Activated T-cell treated with anti-CD3 and anti-CD28 coated beads, Interleukin-2, amount 50 U/mL, for 4 hours (primary cell): ENCODE measurements around the gene PACSIN1. TPM values are rescaled to one million over a fixed set of nuclear protein-coding genes. Genes with fewer than 3 reads are reported as not detected.

ENCODE experiments used
- ATAC-seq, 2 donors: fragments of 200-7000 bp; cut with Tn5 transposase; one replicate each; pipeline ENCODE4 v1.10.0; 2021
- DNase-seq: peaks from one replicate; pipeline ENCODE4 v3.0.0-alpha.2; 2020
- H3K27me3 Mint-ChIP-seq: one replicate; pipeline ENCODE4 v1.8.0; 2021; ENCODE audit warnings: low read depth, mixed read lengths
- H3K36me3 Mint-ChIP-seq: one replicate; pipeline ENCODE4 v1.8.0; 2022; ENCODE audit warnings: mixed read lengths; ENCODE audit not compliant: insufficient read depth
- H3K4me1 Mint-ChIP-seq: one replicate; pipeline ENCODE4 v1.8.0; 2021; ENCODE audit warnings: low read depth, mixed read lengths
- H3K4me3 Mint-ChIP-seq: one replicate; pipeline ENCODE4 v1.8.0; 2021; ENCODE audit warnings: mild to moderate bottlenecking, moderate library complexity, mixed read lengths
- H3K9me3 Mint-ChIP-seq: one replicate; pipeline ENCODE4 v1.8.0; 2021; ENCODE audit warnings: mixed read lengths
- total RNA-seq, 3 donors: library from RNA; stranded (reverse); gene quantifications; one replicate each; pipeline ENCODE4 v1.2.1, GENCODE V29; 2021

PACSIN1 gene
- total RNA-seq, 3 donors from 2014 or later: 0.05 TPM; not detected in 2

DNA sequence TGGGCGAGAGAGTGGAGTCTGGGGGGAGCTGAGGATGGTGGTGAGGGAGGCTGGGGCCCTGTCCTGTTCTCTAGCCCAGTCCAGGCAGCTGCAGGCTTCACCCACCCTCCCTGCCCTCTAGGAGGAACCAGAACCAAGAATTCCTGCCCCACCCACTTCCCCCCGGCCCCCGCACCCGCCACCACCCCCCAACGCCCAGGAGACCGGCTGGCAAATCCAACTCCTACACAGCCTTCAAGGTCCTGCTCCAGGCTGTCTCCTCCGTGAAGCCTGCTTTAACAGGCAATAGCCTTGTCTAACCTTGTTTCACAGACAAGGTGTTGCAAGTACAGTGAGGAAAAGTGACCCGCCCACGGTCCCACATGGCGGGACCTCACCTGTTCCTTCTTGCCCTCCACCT is 87.9 kb downstream of the PACSIN1 start:
- H3K36me3 Mint-ChIP-seq: no peaks in the 10 kb centered on the region
- no peak overlapping the region for H3K4me3 Mint-ChIP-seq
- peaks cover 2% of the 10 kb centered on the region for H3K27me3 Mint-ChIP-seq
- no peaks in the 10 kb centered on the region for H3K9me3 Mint-ChIP-seq
- DNase-seq: no peak
- ATAC-seq: no peak
- H3K4me1 Mint-ChIP-seq: no peaks in the 10 kb centered on the region

DNA sequence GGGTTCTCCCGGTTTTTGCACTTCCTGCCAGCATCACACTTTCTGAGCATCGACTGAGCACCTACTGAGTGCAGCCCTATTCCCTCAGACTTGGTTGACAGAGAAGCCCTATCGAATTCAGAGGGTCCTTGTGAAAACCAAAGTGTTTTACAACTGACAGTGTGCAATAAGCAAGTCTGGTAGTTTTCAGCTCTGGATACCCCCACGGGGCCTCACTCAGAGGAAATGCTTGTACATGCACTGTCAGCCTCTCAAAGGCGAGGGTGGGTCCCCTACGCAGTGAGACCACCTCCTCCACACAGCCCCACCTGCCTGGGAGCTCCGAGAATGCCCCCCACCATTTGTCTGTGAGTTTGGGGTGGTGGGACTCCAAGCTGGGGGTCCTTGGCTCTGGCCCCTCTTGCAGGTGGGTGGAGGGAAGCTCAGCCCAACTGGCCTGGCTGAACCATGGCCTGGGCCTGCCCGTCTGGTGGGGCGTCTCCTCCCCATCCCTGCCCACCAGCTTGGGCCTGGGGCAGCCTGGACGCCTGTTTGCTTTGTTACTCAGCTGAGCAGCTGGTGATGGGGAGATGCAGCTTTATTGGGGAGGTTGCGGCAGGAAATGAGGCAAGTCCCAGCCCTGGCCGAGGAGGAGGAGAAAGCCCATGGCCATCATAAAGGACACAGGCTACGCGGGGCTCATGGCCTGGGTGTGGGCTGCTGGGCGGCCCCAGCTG is 88.6 kb downstream of the PACSIN1 start:
- H3K36me3 Mint-ChIP-seq: no peaks in the 10 kb centered on the region
- H3K4me1 Mint-ChIP-seq: no peaks in the 10 kb centered on the region
- ATAC-seq: no peak
- no peaks in the 10 kb centered on the region for H3K9me3 Mint-ChIP-seq
- H3K4me3 Mint-ChIP-seq: no peak overlapping the region
- peaks cover 2% of the 10 kb centered on the region for H3K27me3 Mint-ChIP-seq
- DNase-seq: no peak

DNA sequence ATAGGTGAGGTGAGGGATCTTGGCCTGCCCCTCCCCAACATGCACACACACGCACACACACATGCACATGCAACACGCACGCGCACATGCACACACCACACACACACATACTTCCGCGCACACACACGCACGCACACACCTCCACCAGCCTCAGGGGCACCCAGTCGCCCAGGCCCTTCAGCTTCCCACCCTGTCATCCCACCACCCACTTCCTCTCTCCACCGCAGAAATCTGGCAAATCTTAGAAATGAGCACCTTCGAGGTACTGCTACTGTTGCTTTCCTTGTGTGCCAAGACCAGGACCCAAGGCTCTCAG is 89.1 kb downstream of the PACSIN1 start:
- no peaks in the 10 kb centered on the region for H3K9me3 Mint-ChIP-seq

DNA sequence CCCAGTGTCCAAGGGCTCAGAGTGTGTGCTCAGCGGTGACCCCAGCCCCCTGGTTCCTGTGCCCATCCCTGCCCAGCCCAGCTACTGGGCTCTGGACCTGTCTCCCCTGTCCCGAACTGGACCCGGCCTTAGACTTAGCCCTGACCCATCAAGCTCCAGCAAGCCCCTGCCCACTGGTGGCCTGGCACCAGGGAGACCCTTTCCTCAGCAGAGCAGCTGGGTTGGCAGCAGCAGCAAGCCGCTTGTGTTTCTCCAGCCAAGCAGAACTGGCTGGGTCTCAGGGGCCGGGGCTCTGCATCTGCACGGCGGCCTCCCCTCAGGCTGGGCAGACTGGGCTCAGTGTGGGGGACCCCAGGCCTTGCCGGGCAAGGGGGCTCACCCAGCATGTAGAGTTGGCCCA is 89.5 kb downstream of the PACSIN1 start:
- no peaks in the 10 kb centered on the region for H3K4me1 Mint-ChIP-seq

More for the DNA sequence above, 89.1 kb downstream of the PACSIN1 start:
- H3K27me3 Mint-ChIP-seq: peaks cover 2% of the 10 kb centered on the region
- DNase-seq (no peak), ATAC-seq (no peak)
- no peak overlapping the region for H3K4me3 Mint-ChIP-seq
- H3K4me1 Mint-ChIP-seq: no peaks in the 10 kb centered on the region
- no peaks in the 10 kb centered on the region for H3K36me3 Mint-ChIP-seq

DNA sequence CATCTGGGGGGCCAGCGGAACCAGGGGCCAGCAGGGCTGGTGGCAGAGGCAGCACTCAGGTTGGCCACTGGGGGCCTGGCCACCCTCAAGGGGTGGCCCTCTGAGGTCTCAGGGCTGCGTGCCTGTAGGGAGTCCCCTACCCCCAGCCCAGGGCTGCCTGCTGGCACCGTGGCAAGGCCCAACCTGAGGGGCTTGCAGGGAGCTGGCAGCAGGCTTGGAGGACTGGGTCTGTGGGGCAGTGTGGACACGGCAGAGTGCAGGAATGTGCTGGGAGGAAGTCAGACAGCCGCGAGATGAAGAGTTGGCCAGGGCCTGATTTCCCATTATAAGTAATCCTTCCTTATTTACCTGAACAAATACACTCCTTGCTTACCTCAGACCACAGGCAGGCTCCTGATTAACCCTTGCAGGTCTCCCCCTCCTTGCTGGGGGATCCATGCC is 90.2 kb downstream of the PACSIN1 start, which contains the start of gene SPDEF:
Gene SPDEF, minus strand, starts transcription at position 299 of the 441 bp plus-strand sequence. CDS start 11,874 bp downstream, outside the sequence.
- no peak for ATAC-seq
- peaks cover 2% of the 10 kb centered on the region for H3K27me3 Mint-ChIP-seq
- DNase-seq: no peak
- H3K4me1 Mint-ChIP-seq: no peaks in the 10 kb centered on the region
- H3K36me3 Mint-ChIP-seq: no peaks in the 10 kb centered on the region
- no peaks in the 10 kb centered on the region for H3K9me3 Mint-ChIP-seq
- no peak within 1 kb of the TSS for H3K4me3 Mint-ChIP-seq

More for the DNA sequence above, 89.5 kb downstream of the PACSIN1 start:
- ATAC-seq (no peak), DNase-seq (no peak)
- Mint-ChIP-seq H3K4me3 (no peak overlapping the region), H3K27me3 (peaks cover 2% of the 10 kb centered on the region), H3K36me3 (no peaks in the 10 kb centered on the region), H3K9me3 (no peaks in the 10 kb centered on the region)

DNA sequence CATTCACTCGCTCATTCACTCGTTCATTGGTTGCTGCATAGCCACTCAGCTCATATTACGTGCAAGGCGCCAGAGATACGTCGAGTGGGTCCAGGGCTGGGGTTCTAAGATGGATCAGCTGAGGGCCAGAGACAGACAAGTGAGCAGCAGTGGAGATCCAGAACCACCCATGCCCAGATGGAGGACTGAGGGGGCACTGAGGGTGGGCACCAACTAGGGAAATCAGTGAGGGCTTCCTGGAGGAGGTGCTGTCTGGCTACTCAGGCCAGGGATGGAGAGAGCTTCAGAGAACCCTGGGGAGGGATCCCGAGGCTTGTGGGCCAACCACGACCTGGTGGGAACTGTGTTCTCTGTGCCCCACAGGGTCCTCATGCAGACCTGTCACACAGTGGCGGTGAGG is 90.6 kb downstream of the PACSIN1 start:
- H3K36me3 Mint-ChIP-seq: no peaks in the 10 kb centered on the region
- peaks cover 2% of the 10 kb centered on the region for H3K27me3 Mint-ChIP-seq
- DNase-seq (no peak), ATAC-seq (no peak)
- H3K4me1 Mint-ChIP-seq: no peaks in the 10 kb centered on the region
- no peak overlapping the region for H3K4me3 Mint-ChIP-seq
- H3K9me3 Mint-ChIP-seq: no peaks in the 10 kb centered on the region

DNA sequence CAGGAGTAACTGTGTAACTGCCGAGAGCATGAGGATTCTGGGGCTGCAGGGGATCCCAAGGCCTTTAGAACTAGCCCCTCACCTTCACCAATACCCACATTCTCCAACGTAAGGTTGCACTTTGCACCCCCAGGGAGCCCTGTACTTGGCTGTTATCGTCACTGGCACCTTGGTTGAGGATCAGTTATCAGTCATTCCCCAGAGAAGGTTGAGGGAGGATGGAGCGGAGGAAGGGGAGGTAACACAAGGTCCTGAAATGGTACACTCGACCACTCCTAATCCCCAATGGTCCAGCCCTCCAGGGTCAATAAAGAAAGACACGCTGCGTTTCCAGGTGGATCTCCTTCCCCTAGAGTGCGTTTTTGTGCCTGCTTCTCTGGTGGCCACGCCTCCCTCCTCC is 91.4 kb downstream of the PACSIN1 start:
- H3K36me3 Mint-ChIP-seq: no peaks in the 10 kb centered on the region
- H3K4me1 Mint-ChIP-seq: no peaks in the 10 kb centered on the region

DNA sequence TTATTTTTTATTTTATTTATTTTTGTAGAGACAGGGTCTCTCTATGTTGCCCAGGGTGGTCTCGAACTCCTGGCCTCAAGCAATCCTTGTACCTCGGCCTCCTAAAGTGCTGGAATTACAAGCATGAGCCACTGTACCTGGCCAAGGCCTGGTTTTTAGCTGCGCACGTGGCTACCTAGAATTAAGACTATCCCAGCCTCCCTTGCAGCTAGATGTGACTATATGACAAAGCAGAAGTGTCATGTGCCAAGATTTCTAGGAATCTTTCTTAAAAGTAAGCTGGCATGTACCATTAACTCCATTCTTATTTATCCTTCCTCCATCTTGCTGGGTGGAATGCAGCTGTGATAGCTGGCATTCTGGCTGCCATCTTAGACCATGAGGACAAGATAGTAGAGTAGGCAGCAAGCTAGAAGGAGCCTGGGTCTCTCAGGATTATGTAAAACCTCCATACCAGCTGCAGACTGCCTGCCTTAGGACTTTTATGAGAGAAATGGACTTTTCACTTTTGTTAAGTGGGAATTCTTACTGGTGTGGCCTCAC is 92.4 kb downstream of the PACSIN1 start:
- H3K4me1 Mint-ChIP-seq: no peaks in the 10 kb centered on the region
- ATAC-seq (no peak), DNase-seq (no peak)
- no peaks in the 10 kb centered on the region for H3K9me3 Mint-ChIP-seq
- no peaks in the 10 kb centered on the region for H3K27me3 Mint-ChIP-seq
- H3K36me3 Mint-ChIP-seq: no peaks in the 10 kb centered on the region
- no peak overlapping the region for H3K4me3 Mint-ChIP-seq

More for the DNA sequence above, 91.4 kb downstream of the PACSIN1 start:
- Mint-ChIP-seq H3K9me3 (no peaks in the 10 kb centered on the region), H3K4me3 (no peak overlapping the region), H3K27me3 (no peaks in the 10 kb centered on the region)
- no peak for DNase-seq
- ATAC-seq: no peak

DNA sequence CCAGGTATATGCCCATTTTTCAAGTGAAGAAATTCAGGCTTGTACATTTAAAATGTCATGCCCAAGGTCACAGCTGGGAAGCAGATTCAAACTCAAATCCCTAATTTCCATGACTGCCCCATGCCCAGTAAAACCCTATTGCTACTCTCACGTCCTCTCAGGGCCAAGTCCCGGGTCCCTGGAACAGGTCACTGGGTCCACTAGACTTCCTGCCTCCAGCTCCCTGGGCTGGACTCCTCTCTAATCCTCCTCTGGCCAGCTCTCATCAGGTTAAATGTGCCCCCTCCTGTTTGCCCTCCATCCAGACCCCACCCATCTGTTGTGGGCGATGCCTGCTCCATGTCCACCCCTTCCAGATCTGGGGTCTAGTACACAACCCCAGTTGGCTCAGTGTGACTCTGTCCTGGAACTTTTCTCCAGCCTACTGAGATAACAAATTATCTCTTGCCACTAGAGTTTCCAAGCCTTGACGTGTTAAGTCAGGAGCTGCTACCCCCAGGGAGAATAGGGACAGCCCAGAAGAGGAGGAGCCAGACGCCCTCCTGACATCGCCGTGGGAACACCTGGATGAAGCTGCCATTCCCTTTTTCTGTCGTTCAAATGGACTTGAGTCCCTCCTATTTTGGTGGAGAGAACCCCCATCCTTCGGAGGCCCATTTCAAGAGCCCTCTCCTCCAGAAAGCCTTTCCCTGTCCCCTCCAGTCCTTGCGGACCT is 93.9 kb downstream of the PACSIN1 start:
- Mint-ChIP-seq H3K27me3 (no peaks in the 10 kb centered on the region), H3K9me3 (no peaks in the 10 kb centered on the region), H3K36me3 (no peaks in the 10 kb centered on the region), H3K4me3 (no peak overlapping the region), H3K4me1 (no peaks in the 10 kb centered on the region)
- no peak for DNase-seq
- ATAC-seq: no peak

DNA sequence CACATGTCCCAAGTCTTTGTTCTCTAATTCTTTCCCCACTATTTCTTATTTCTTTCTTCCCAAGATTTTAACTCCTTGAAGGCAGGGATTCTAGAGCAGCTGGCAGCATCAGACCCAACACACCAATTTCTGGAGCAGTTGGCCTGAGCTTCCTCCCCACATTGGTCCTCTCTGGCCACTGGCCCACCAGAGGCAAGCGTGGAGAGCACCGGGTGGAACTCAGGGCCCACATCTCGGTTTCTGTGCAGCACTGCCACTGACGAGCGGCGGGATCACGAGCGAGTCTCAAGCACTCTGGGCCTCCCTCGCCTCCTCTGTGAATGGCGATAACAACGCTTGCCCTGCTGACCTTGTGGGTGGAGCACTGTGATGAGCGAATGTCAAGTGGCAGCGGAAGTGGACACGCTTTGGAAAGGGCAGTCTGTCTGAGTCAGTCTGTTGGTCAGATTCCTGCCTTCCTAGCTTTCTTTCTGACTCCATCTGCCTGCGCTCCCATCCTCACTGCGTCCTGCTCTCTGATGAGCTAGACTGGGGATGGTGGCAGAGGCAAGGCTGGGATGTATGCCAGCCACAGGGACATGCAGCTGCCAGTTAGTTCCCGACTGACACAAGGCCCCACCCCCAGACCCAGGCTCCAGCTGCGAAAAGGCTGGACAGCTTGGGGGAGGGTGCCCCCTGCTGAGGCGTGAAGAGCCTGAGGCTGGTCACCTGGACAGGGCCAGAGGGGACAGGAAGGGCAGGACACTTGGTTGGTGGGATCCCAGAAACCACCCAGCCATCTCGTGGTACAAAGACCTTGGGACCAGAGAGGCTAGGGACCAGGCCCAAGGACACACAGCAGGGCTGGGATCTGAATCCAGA is 94.7 kb downstream of the PACSIN1 start:
- DNase-seq: no peak
- ATAC-seq: no peak
- no peaks in the 10 kb centered on the region for H3K36me3 Mint-ChIP-seq
- no peaks in the 10 kb centered on the region for H3K27me3 Mint-ChIP-seq
- H3K4me1 Mint-ChIP-seq: no peaks in the 10 kb centered on the region
- H3K4me3 Mint-ChIP-seq: no peak overlapping the region
- no peaks in the 10 kb centered on the region for H3K9me3 Mint-ChIP-seq

DNA sequence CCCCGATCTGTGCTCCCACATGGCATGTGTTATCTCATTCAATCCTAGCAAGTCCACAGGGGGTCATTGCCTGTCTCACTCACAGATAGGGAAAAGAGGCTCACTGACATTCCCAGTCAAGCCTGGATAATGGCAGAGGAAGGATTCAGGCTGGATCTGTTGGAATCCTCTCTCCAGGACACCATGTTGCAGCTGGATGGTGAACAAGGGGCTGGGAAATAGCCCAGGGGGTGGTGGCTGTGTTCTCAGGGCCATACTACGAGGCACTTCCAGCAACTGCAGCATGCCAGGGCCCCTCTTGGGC is 95.3 kb downstream of the PACSIN1 start:
- ATAC-seq (no peak), DNase-seq (no peak)
- Mint-ChIP-seq H3K27me3 (no peaks in the 10 kb centered on the region), H3K36me3 (no peaks in the 10 kb centered on the region), H3K9me3 (no peaks in the 10 kb centered on the region), H3K4me1 (no peaks in the 10 kb centered on the region), H3K4me3 (no peak overlapping the region)

DNA sequence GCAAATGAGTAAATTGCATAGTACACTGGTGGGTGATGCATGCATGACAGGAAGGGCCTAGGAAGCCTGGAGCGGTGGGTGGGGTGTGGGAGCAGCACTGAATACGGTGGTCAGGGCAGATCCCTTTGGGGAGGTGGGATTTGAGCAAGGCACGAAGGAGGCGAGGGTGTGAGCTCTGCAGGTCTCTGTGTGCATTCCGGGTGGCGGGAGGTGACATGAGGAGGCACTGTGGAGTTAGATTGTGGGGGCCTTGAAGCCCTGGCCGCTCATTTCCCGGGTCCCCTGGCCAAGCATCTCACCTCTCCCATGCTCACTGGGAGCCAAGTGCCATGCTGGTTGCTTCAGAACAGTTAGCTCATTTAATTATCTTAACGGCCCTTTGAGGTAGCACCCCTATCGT is 96.5 kb downstream of the PACSIN1 start:
- H3K4me3 Mint-ChIP-seq: no peak overlapping the region
- H3K9me3 Mint-ChIP-seq: no peaks in the 10 kb centered on the region
- DNase-seq (no peak), ATAC-seq (no peak)
- no peaks in the 10 kb centered on the region for H3K36me3 Mint-ChIP-seq
- H3K27me3 Mint-ChIP-seq: peaks cover 6% of the 10 kb centered on the region
- no peaks in the 10 kb centered on the region for H3K4me1 Mint-ChIP-seq

DNA sequence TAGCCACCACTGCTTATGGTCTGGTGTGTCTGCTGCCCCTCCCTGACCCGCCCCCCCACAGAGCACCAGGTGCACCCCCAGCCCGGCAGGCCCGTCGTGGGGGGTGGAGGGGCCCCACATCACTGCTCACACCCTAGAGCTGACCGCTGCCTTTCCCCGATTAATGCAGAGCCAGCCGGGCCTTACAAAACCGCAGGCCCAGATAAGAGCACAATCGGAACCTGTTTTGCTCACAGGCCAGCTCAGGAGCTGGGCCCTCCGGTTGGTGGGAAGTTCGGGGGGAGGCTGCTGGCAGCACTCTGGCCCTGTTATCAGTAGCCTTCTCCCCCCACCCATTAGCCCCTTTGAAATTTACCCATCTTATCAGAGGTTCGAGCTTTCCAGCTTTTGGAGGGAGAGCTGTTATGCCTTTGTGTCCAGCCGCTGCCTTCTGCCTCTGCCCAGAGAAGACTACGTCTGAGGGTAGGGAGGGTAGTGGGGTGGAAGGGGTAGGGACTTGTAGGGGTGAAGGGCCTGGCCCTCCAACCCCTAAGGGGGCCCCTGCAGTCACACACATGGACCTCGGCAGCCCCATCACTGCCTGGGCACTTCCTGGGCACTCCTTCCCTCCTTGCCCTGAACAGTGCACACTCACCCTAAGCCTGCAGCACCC is 97.1 kb downstream of the PACSIN1 start:
- no peak for DNase-seq
- ATAC-seq: no peak
- peaks cover 6% of the 10 kb centered on the region for H3K27me3 Mint-ChIP-seq
- no peaks in the 10 kb centered on the region for H3K4me1 Mint-ChIP-seq
- no peaks in the 10 kb centered on the region for H3K36me3 Mint-ChIP-seq
- no peaks in the 10 kb centered on the region for H3K9me3 Mint-ChIP-seq
- no peak overlapping the region for H3K4me3 Mint-ChIP-seq

DNA sequence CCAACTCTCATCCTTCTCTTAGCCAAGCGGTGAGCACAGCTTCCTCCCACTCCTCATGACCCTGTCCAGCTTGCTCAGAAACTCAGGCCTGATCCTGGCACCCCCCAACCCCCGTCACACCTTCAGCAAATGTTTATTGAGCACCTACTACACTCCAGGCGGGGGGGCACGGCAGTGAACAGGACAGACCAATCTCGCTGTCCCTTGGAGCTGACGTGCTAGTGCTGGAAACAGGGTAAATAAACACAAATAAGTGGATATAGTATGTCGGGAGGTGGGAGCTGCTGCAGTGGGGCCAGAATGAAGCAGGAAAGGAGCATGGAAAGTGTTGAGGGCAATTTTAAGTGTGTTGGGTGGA is 97.6 kb downstream of the PACSIN1 start:
- Mint-ChIP-seq H3K4me1 (no peaks in the 10 kb centered on the region), H3K9me3 (no peaks in the 10 kb centered on the region), H3K27me3 (peaks cover 6% of the 10 kb centered on the region), H3K36me3 (no peaks in the 10 kb centered on the region), H3K4me3 (no peak overlapping the region)
- no peak for DNase-seq
- ATAC-seq: no peak
